Gastroesophageal sphincter (tissue), 3 donors: Measurements from ENCODE around the gene SYNDIG1.

Source experiments
- CTCF ChIP-seq, 4 experiments: fragments of 200-600 bp in 2 of 4; fragments of 450-650 bp in 2 of 4; sonication (generic) in 1 of 4; IDR thresholded peaks; one replicate each; pipeline ENCODE4 v1.5.1; 2017 to 2019; ENCODE audit warnings: antibody characterized with exemption in 4 of 4, mild to moderate bottlenecking in 2 of 4, moderate library complexity in 2 of 4
- POLR2A ChIP-seq, 2 donors: fragments of 450-650 bp; IDR thresholded peaks; one replicate each; pipeline ENCODE4 v1.6.1; 2017; ENCODE audit warnings: antibody characterized with exemption in 2 of 2, mild to moderate bottlenecking in 2 of 2, moderate library complexity in 1 of 2

GRCh38 chr20:24543741-24544140 is 74.3 kb downstream of the SYNDIG1 start:
- TF ChIP-seq CTCF (IDR thresholded peaks at IDR 0.05) (no peak), POLR2A (IDR thresholded peaks at IDR 0.05) (no peak)
